Fibroblast of gingiva (primary cell): Measurements from ENCODE around the gene DUXA.
"Not testable (repeated sequence)": the region's sequence is repeated elsewhere in the genome, so short reads cannot be mapped to it uniquely, and the experiment has no call there.

Experiments
- DNase-seq: peaks from one replicate; pipeline ENCODE4 v3.0.0-alpha.2; 2011; ENCODE audit warnings: low read depth

DUXA gene

GRCh38 chr19:57167385-57167784 lies at the start of gene DUXA:
DUXA (minus strand) TSS chr19:57167485; CDS start chr19:57167443, 42 bp downstream.
- DNase-seq: no peak

- no peak for DNase-seq
Observed at GRCh38 chr19:57212109-57212508, 44.8 kb upstream of the DUXA start.

GRCh38 chr19:57210381-57210780 lies 43.1 kb upstream of the DUXA start:
- no peak for DNase-seq

- DNase-seq: no peak
Observed at GRCh38 chr19:57202160-57202559, 34.9 kb upstream of the DUXA start.

GRCh38 chr19:57197874-57198273 lies 30.6 kb upstream of the DUXA start:
- not testable (repeated sequence) for DNase-seq

GRCh38 chr19:57192993-57193392 lies 25.7 kb upstream of the DUXA start:
- no peak for DNase-seq

GRCh38 chr19:57192077-57192420 lies 24.8 kb upstream of the DUXA start:
- no peak for DNase-seq

GRCh38 chr19:57191141-57192076 lies 24.1 kb upstream of the DUXA start, which contains the start of gene ZNF264:
ZNF264 (plus strand) TSS chr19:57191500; CDS start chr19:57191914, 414 bp downstream.
- DNase-seq: peak; percentile 84

- no peak for DNase-seq
Observed at GRCh38 chr19:57190301-57190700, 23.0 kb upstream of the DUXA start.

- DNase-seq: peak; percentile 9
Observed at GRCh38 chr19:57171551-57172081, 4.3 kb upstream of the DUXA start.

GRCh38 chr19:57165846-57166245 lies 1.4 kb downstream of the DUXA start:
- DNase-seq: no peak

GRCh38 chr19:57161985-57162539 lies 5.2 kb downstream of the DUXA start:
- no peak for DNase-seq

- no peak for DNase-seq
Observed at GRCh38 chr19:57152921-57153320, 14.4 kb downstream of the DUXA start.

- DNase-seq: no peak
Observed at GRCh38 chr19:57141699-57142098, 25.6 kb downstream of the DUXA start.

GRCh38 chr19:57135797-57136196 lies 31.5 kb downstream of the DUXA start:
- DNase-seq: no peak

GRCh38 chr19:57127403-57127802 lies 39.9 kb downstream of the DUXA start:
- not testable (repeated sequence) for DNase-seq

- DNase-seq: no peak
Observed at GRCh38 chr19:57123882-57124281, 43.4 kb downstream of the DUXA start.

- DNase-seq: no peak
Observed at GRCh38 chr19:57118848-57119247, 48.4 kb downstream of the DUXA start.

- DNase-seq: not testable (repeated sequence)
Observed at GRCh38 chr19:57113501-57113900, 53.8 kb downstream of the DUXA start.

- DNase-seq: no peak
Observed at GRCh38 chr19:57111329-57111644, 56.0 kb downstream of the DUXA start.

- DNase-seq: no peak
Observed at GRCh38 chr19:57110592-57111328, 56.5 kb downstream of the DUXA start.

GRCh38 chr19:57106722-57107235 lies 60.5 kb downstream of the DUXA start:
- DNase-seq: no peak
